CD8-positive, alpha-beta memory T cell (primary cell): ENCODE measurements around the gene PFKL. TPM values are rescaled to one million over a fixed set of nuclear protein-coding genes. Genes with fewer than 3 reads are reported as not detected.

Experiments used
- CTCF ChIA-PET: fragments of 350-600 bp; sonication (Branson Sonifier 250); formaldehyde crosslinking; loops from one replicate; lab custom pipeline; 2021; ENCODE audit warnings: antibody characterized with exemption; lab: Charles Lee
- POLR2A ChIA-PET: fragments of 350-600 bp; sonication (Branson Sonifier 250); formaldehyde crosslinking; loops from one replicate; lab custom pipeline; 2021; ENCODE audit warnings: antibody characterized with exemption; lab: Charles Lee
- DNase-seq, 5 donors: peaks; one replicate each; pipeline versions ENCODE4 v3.0.0 to v3.0.0-alpha.2; 2020 to 2022; ENCODE audit warnings: mixed read lengths in 1 of 5
- H3K27ac ChIP-seq: one replicate; pipeline ENCODE4 v1.7.0; 2013; ENCODE audit warnings: low read depth, mild to moderate bottlenecking, low read length, moderate library complexity
- H3K27me3 ChIP-seq: 2 replicates; pipeline ENCODE4 v1.7.0; 2013; ENCODE audit warnings: low read length, mild to moderate bottlenecking; ENCODE audit not compliant: insufficient read depth, poor library complexity, severe bottlenecking
- H3K36me3 ChIP-seq: 2 replicates; pipeline ENCODE4 v1.7.0; 2013; ENCODE audit warnings: mild to moderate bottlenecking, low read length, moderate library complexity; ENCODE audit not compliant: insufficient read depth
- H3K4me1 ChIP-seq: 2 replicates; pipeline ENCODE4 v1.7.0; 2013; ENCODE audit warnings: mild to moderate bottlenecking, low read length, moderate library complexity; ENCODE audit not compliant: insufficient read depth
- H3K4me3 ChIP-seq: 2 replicates; pipeline ENCODE4 v1.7.0; 2013; ENCODE audit warnings: mild to moderate bottlenecking, low read length
- H3K9me3 ChIP-seq: 2 replicates; pipeline ENCODE4 v1.7.0; 2013; ENCODE audit warnings: mild to moderate bottlenecking, low read length
- H3K27ac Mint-ChIP-seq, 8 donors: one replicate each; pipeline ENCODE4 v1.8.0; 2020 to 2021; ENCODE audit warnings: mixed read lengths in 8 of 8, mild to moderate bottlenecking in 6 of 8, inconsistent platforms in 3 of 8, moderate library complexity in 3 of 8
- H3K27me3 Mint-ChIP-seq, 2 donors: one replicate each; pipeline ENCODE4 v1.8.0; 2020 to 2021; ENCODE audit warnings: mixed read lengths in 2 of 2, mild to moderate bottlenecking in 1 of 2, moderate library complexity in 1 of 2
- H3K36me3 Mint-ChIP-seq, 3 donors: one replicate each; pipeline ENCODE4 v1.8.0; 2020 to 2021; ENCODE audit warnings: mixed read lengths in 3 of 3, inconsistent platforms in 1 of 3, mild to moderate bottlenecking in 1 of 3
- H3K4me1 Mint-ChIP-seq, 3 donors: one replicate each; pipeline ENCODE4 v1.8.0; 2020 to 2021; ENCODE audit warnings: mixed read lengths in 3 of 3, inconsistent platforms in 1 of 3, mild to moderate bottlenecking in 1 of 3
- H3K4me3 Mint-ChIP-seq, 7 donors: one replicate each; pipeline ENCODE4 v1.8.0; 2020 to 2021; ENCODE audit warnings: mixed read lengths in 7 of 7, mild to moderate bottlenecking in 6 of 7, moderate library complexity in 4 of 7, inconsistent platforms in 2 of 7
- H3K9me3 Mint-ChIP-seq, 5 donors: one replicate each; pipeline ENCODE4 v1.8.0; 2020 to 2022; ENCODE audit warnings: mixed read lengths in 5 of 5, mild to moderate bottlenecking in 3 of 5, moderate library complexity in 2 of 5, inconsistent platforms in 1 of 5
- polyA plus RNA-seq: library from polyadenylated mRNA; unstranded; fragments of 300-500 nt; fragmentation: Illumina TruSeq; gene quantifications from one replicate; pipeline ENCODE4 v1.2.3, GENCODE V29; 2021
- total RNA-seq, 2 experiments: library from RNA; stranded (reverse); gene quantifications; one replicate each; pipeline ENCODE4 v1.2.3, GENCODE V29; 2021

The PFKL gene
- total and polyA plus RNA-seq, 3 experiments from 2014 or later, result 105 to 129 (median 122) TPM

DNA sequence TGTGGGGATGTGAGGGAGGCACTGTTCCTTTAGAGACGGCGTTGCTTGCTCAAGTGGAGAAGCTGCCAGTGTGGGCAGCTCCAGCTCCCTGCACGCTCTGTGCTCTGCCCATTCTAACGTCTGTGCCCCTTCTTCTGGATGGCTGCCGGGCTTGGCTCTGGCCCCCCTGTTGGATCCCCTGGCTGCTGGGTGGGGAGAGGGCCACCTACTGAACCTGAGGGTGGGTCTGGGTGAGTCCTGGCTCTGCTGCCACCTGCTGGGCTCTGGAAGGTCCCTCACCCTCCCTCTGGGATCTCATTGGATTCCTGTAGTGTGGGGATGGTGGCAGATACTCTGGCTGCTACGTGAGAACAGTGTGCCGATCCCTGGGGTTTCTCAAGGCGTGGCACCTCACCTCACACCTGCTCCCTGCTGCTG lies 5.0 kb downstream of the PFKL start:
- peak overlapping the region in 3 of 7 donors; percentile 25 to 28 (median 27) for H3K4me3 Mint-ChIP-seq
- Histone ChIP-seq H3K27me3 (no peaks in the 10 kb centered on the region), H3K27ac (no peak overlapping the region), H3K9me3 (no peaks in the 10 kb centered on the region), H3K4me1 (peaks cover 35% of the 10 kb centered on the region), H3K4me3 (no peak overlapping the region), H3K36me3 (peaks cover 6% of the 10 kb centered on the region)
- ChIA-PET CTCF (interaction anchor here (1.0 kb wide), 1 partner anchor 113 kb away, joined by 3 read pairs; no protein-coding TSS in a partner anchor), POLR2A (no interaction called here)
- peaks cover 0 to 29% (median 0%) of the 10 kb centered on the region in 3 donors for H3K36me3 Mint-ChIP-seq
- peak overlapping the region in 7 of 8 donors; percentile 43 to 79 (median 60) for H3K27ac Mint-ChIP-seq
- peak in 2 of 5 donors; percentile 32 to 41 for DNase-seq
- H3K9me3 Mint-ChIP-seq, result no peaks in the 10 kb centered on the region
- H3K4me1 Mint-ChIP-seq, result peaks cover 26 to 50% (median 37%) of the 10 kb centered on the region in 3 donors
- no peaks in the 10 kb centered on the region for H3K27me3 Mint-ChIP-seq

DNA sequence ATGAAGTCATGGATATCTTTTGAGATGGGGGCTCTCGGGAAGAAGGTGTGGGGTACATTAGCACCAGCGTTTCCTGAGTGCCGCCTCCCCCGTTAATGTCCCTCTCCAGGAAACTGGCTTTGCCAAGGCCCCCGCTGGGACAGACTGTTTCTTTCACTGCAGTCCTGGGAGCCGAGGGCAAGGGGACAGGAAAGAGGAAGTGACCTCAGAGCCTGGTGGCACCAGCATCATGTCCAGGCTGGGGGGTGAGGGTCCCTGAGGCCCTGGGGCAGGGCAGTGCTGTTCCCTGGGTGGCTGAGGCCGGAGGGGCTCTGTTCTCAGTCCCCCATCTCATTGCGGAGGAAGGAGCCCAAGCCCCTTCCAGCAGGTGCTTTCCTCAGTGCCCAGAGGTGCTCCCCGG lies 5.8 kb downstream of the PFKL start:
- Mint-ChIP-seq H3K27me3 (no peaks in the 10 kb centered on the region), H3K27ac (no peak overlapping the region), H3K4me1 (peaks cover 26 to 48% (median 36%) of the 10 kb centered on the region in 3 donors), H3K36me3 (peaks cover 0 to 31% (median 0%) of the 10 kb centered on the region in 3 donors), H3K4me3 (no peak overlapping the region), H3K9me3 (no peaks in the 10 kb centered on the region)
- Histone ChIP-seq H3K27me3 (no peaks in the 10 kb centered on the region), H3K4me1 (peaks cover 34% of the 10 kb centered on the region), H3K9me3 (no peaks in the 10 kb centered on the region), H3K36me3 (peaks cover 6% of the 10 kb centered on the region), H3K4me3 (no peak overlapping the region), H3K27ac (no peak overlapping the region)
- ChIA-PET CTCF (interaction anchor here (1.0 kb wide), 1 partner anchor 113 kb away, joined by 3 read pairs; no protein-coding TSS in a partner anchor), POLR2A (no interaction called here)
- no peak for DNase-seq

DNA sequence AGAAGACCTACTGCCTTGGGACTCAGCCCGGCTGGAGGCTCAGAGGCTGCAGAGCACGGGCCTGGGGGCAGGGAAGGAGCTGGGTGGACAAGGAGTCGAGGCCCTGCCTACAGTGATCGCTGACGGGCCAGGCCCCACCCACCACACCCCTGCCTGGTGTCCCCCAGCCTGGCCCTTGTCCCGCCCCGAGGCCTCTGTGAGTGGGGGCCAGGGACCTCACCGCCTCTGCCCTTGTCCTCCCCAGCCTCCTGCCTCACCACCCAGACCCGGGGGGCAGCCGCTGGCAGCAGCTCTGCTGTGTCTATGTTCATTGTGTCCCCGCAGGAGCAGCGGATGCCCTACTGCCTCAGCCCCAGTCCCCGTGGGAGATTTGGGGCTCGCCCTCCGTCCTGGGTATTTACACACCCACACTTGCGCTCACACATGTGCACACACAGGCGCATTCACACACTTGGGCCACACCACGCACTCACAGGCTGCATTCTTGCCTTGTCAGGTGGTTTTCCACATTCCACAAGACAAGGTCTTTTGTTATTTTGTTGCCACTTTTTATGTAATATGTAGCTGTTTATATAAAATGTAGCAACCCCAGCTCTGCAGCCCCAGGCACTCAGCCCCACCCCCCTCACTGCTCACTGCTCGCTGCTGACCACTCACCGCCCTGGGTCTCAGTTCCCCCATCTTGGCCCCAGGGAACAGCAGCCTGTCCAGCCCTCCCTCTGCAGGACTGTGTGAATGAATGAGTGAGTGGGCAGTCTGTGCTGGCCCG lies 7.3 kb downstream of the PFKL start:
- ChIA-PET POLR2A (no interaction called here), CTCF (interaction anchor here (3.3 kb wide), 1 partner anchor 10 kb away, joined by 11 read pairs; no protein-coding TSS in a partner anchor)
- H3K4me3 ChIP-seq, result no peak overlapping the region
- H3K27me3 Mint-ChIP-seq, result peaks cover 0 to 2% of the 10 kb centered on the region in 2 donors
- no peaks in the 10 kb centered on the region for H3K27me3 ChIP-seq
- no peaks in the 10 kb centered on the region for H3K9me3 ChIP-seq
- H3K27ac ChIP-seq, result no peak overlapping the region
- H3K27ac Mint-ChIP-seq, result peak overlapping the region in 1 of 8 donors; percentile 56
- H3K4me1 ChIP-seq, result peaks cover 20% of the 10 kb centered on the region
- peaks cover 5 to 45% (median 5%) of the 10 kb centered on the region in 3 donors for H3K36me3 Mint-ChIP-seq
- peaks cover 23 to 34% (median 25%) of the 10 kb centered on the region in 3 donors for H3K4me1 Mint-ChIP-seq
- H3K9me3 Mint-ChIP-seq, result no peaks in the 10 kb centered on the region
- no peak overlapping the region for H3K4me3 Mint-ChIP-seq
- H3K36me3 ChIP-seq, result peaks cover 19% of the 10 kb centered on the region
- no peak for DNase-seq

DNA sequence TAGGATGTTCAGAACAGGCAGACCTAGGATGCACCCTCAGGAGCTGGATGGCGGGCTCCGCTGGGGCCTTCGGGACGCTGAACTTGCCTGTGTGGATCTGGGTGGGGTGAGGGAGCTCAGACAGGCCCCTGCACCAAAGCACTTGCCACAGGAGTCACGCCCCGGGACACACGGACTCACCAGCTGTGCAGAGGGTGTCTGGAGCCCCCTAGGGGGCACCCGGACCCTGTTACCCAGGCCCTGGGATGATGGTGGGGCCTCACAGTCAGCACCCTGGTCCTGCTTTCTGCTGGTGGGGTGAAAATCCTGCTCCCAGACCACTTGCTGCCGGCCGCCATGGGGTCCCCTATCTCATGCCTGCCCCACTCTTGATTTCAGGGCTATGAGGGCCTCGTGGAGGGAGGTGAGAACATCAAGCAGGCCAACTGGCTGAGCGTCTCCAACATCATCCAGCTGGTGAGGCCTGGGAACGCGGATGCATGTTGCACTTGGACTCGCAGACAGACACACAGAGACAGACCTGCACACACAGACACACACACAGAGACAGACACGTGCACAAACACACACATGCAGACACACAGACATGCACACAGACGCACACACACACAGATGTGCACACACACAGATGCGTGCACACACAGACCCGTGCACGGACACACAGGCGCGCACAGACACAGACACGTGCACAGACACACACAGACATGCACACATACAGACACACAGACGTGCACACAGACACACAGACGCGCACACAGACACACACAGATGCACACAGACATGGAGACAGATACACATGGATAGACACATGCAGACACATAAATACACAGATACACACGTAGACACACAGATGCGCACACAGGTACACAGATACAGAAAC lies 11.0 kb downstream of the PFKL start:
- Mint-ChIP-seq H3K9me3 (no peaks in the 10 kb centered on the region), H3K4me3 (peak overlapping the region in 1 of 7 donors; percentile 22), H3K36me3 (peaks cover 5 to 58% (median 5%) of the 10 kb centered on the region in 3 donors), H3K27me3 (peaks cover 0 to 2% of the 10 kb centered on the region in 2 donors), H3K4me1 (peaks cover 4 to 8% (median 7%) of the 10 kb centered on the region in 3 donors), H3K27ac (peak overlapping the region in 3 of 8 donors; percentile 8 to 70 (median 31))
- no peak overlapping the region for H3K27ac ChIP-seq
- DNase-seq, result no peak
- ChIA-PET CTCF (interaction anchor here (1.0 kb wide), 1 partner anchor 13 kb away, joined by 4 read pairs; no protein-coding TSS in a partner anchor), POLR2A (no interaction called here)
- H3K9me3 ChIP-seq, result no peaks in the 10 kb centered on the region
- no peaks in the 10 kb centered on the region for H3K4me1 ChIP-seq
- H3K4me3 ChIP-seq, result no peak overlapping the region
- peaks cover 19% of the 10 kb centered on the region for H3K36me3 ChIP-seq
- H3K27me3 ChIP-seq, result no peaks in the 10 kb centered on the region

DNA sequence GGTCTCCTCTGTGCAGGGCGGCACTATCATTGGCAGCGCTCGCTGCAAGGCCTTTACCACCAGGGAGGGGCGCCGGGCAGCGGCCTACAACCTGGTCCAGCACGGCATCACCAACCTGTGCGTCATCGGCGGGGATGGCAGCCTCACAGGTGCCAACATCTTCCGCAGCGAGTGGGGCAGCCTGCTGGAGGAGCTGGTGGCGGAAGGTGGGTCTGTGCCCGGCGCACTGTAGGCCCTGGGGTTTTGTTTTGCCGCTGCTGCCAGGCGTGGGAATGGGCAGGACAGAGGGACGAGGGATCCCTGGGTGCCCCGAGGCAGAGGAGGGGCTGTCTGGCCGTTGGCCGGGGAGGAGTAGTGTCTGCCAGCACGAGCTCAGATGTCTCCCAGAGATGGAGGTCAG lies 12.2 kb downstream of the PFKL start:
- Mint-ChIP-seq H3K9me3 (no peaks in the 10 kb centered on the region), H3K27me3 (peaks cover 0 to 2% of the 10 kb centered on the region in 2 donors), H3K36me3 (peaks cover 5 to 59% (median 5%) of the 10 kb centered on the region in 3 donors), H3K4me1 (peaks cover 4 to 7% (median 7%) of the 10 kb centered on the region in 3 donors), H3K27ac (peak overlapping the region in 2 of 8 donors; percentile 58 to 91), H3K4me3 (no peak overlapping the region)
- no peak for DNase-seq
- ChIA-PET POLR2A (no interaction called here), CTCF (no interaction called here)
- Histone ChIP-seq H3K27me3 (no peaks in the 10 kb centered on the region), H3K9me3 (no peaks in the 10 kb centered on the region), H3K27ac (no peak overlapping the region), H3K4me1 (no peaks in the 10 kb centered on the region), H3K4me3 (no peak overlapping the region), H3K36me3 (peaks cover 19% of the 10 kb centered on the region)

DNA sequence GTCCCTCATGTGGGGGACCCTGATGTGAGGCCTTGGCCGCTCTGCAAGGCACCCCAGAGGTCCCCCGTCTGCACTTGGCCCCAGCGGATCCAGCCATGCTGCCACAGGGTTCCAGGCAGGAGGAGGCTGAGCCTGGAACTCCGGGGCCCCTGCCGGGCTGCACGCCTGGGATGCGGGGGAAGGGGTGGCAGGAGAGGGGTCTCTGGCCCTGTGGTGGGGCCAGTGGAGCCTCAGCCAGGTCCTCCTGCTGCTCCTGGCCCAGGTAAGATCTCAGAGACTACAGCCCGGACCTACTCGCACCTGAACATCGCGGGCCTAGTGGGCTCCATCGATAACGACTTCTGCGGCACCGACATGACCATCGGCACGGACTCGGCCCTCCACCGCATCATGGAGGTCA lies 12.9 kb downstream of the PFKL start:
- no peaks in the 10 kb centered on the region for H3K9me3 ChIP-seq
- peaks cover 5 to 54% (median 5%) of the 10 kb centered on the region in 3 donors for H3K36me3 Mint-ChIP-seq
- H3K9me3 Mint-ChIP-seq, result no peaks in the 10 kb centered on the region
- H3K27ac ChIP-seq, result no peak overlapping the region
- H3K27me3 Mint-ChIP-seq, result peaks cover 0 to 2% of the 10 kb centered on the region in 2 donors
- H3K36me3 ChIP-seq, result peaks cover 20% of the 10 kb centered on the region
- no peak overlapping the region for H3K4me3 Mint-ChIP-seq
- POLR2A ChIA-PET, result no interaction called here
- H3K27me3 ChIP-seq, result no peaks in the 10 kb centered on the region
- CTCF ChIA-PET, result interaction anchor here (1.3 kb wide), 1 partner anchor 9 kb away, joined by 3 read pairs; no protein-coding TSS in a partner anchor
- no peak for DNase-seq
- peak overlapping the region in 1 of 8 donors; percentile 58 for H3K27ac Mint-ChIP-seq
- no peaks in the 10 kb centered on the region for H3K4me1 ChIP-seq
- peaks cover 4 to 6% (median 5%) of the 10 kb centered on the region in 3 donors for H3K4me1 Mint-ChIP-seq
- H3K4me3 ChIP-seq, result no peak overlapping the region

DNA sequence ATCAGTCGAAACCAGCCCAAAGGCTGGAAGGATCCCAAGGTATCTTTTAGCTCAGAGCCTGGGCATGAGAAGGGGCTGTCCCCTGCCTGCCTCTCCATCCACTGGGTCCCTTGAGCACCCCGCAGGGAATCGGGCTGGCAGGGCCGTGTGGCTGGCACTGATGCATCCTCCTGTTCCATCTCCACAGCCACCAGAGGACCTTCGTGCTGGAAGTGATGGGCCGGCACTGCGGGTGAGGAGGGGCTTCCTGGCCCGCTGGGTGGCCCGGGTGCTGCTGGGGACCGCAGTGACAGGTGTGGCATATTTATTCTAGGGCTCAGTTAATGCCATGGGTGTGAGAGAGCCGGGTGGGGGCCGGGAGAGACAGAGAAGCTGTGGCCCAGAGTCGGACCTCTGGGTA lies 13.6 kb downstream of the PFKL start:
- CTCF ChIA-PET, result interaction anchor here (1.3 kb wide), 1 partner anchor 10 kb away, joined by 3 read pairs; no protein-coding TSS in a partner anchor
- Histone ChIP-seq H3K27me3 (no peaks in the 10 kb centered on the region), H3K9me3 (no peaks in the 10 kb centered on the region), H3K4me1 (no peaks in the 10 kb centered on the region), H3K36me3 (peaks cover 18% of the 10 kb centered on the region), H3K4me3 (no peak overlapping the region), H3K27ac (no peak overlapping the region)
- no peaks in the 10 kb centered on the region for H3K9me3 Mint-ChIP-seq
- no peak for DNase-seq
- peaks cover 5 to 51% (median 5%) of the 10 kb centered on the region in 3 donors for H3K36me3 Mint-ChIP-seq
- H3K4me3 Mint-ChIP-seq, result no peak overlapping the region
- no peak overlapping the region for H3K27ac Mint-ChIP-seq
- H3K27me3 Mint-ChIP-seq, result peaks cover 0 to 2% of the 10 kb centered on the region in 2 donors
- peaks cover 0 to 5% (median 0%) of the 10 kb centered on the region in 3 donors for H3K4me1 Mint-ChIP-seq
- POLR2A ChIA-PET, result no interaction called here
